CD4-positive, alpha-beta T cell (primary cell): ENCODE measurements around the gene LBHD2. TPM values are rescaled to one million over a fixed set of nuclear protein-coding genes. Genes with fewer than 3 reads are reported as not detected.

Source experiments
- ATAC-seq: fragments of 200-7000 bp; cut with Tn5 transposase; one replicate; pipeline ENCODE4 v1.10.0; 2022; ENCODE audit warnings: mild to moderate bottlenecking; ENCODE audit not compliant: poor library complexity
- CTCF ChIA-PET: fragments of 350-600 bp; sonication (Branson Sonifier 250); formaldehyde crosslinking; loops from one replicate; lab custom pipeline; 2021; ENCODE audit warnings: antibody characterized with exemption, inconsistent platforms; lab: Charles Lee
- POLR2A ChIA-PET: fragments of 350-600 bp; sonication (Branson Sonifier 250); formaldehyde crosslinking; loops from one replicate; lab custom pipeline; 2021; ENCODE audit warnings: antibody characterized with exemption, inconsistent platforms; lab: Charles Lee
- DNase-seq, 14 experiments: peaks; one replicate each; pipeline ENCODE4 v3.0.0-alpha.2; 2013 to 2020; ENCODE audit warnings: mixed read lengths in 2 of 14
- H3K27ac ChIP-seq, 2 donors: one replicate each; pipeline versions ENCODE4 v1.5.1 to v1.7.0; 2013; ENCODE audit warnings: low read length in 2 of 2, low read depth in 1 of 2, mild to moderate bottlenecking in 1 of 2
- H3K27me3 ChIP-seq, 2 experiments: 1 replicate in 1 of 2; 2 replicates in 1 of 2; pipeline versions ENCODE4 v1.6.1 to v1.7.0; 2013; ENCODE audit warnings: low read length in 2 of 2, control low read depth in 1 of 2, mild to moderate bottlenecking in 1 of 2, moderate library complexity in 1 of 2; ENCODE audit not compliant: insufficient read depth in 2 of 2, control insufficient read depth in 1 of 2
- H3K36me3 ChIP-seq: one replicate; pipeline ENCODE4 v1.6.1; 2013; ENCODE audit warnings: low read length, control low read depth; ENCODE audit not compliant: insufficient read depth
- H3K4me1 ChIP-seq: one replicate; pipeline ENCODE4 v1.6.1; 2013; ENCODE audit warnings: low read length, control low read depth; ENCODE audit not compliant: insufficient read depth
- H3K4me3 ChIP-seq: one replicate; pipeline ENCODE4 v1.5.1; 2013; ENCODE audit warnings: mild to moderate bottlenecking, low read length, moderate library complexity
- H3K9me3 ChIP-seq, 2 experiments: 1 replicate in 1 of 2; 2 replicates in 1 of 2; pipeline versions ENCODE4 v1.6.1 to v1.7.0; 2013; ENCODE audit warnings: low read length in 2 of 2, mild to moderate bottlenecking in 2 of 2, control low read depth in 1 of 2, moderate library complexity in 1 of 2; ENCODE audit not compliant: control insufficient read depth in 1 of 2, insufficient read depth in 1 of 2
- H3K27ac Mint-ChIP-seq: one replicate; pipeline ENCODE4 v1.8.0; 2020; ENCODE audit warnings: mixed read lengths
- H3K27me3 Mint-ChIP-seq: one replicate; pipeline ENCODE4 v1.8.0; 2021; ENCODE audit warnings: mixed read lengths
- H3K36me3 Mint-ChIP-seq: one replicate; pipeline ENCODE4 v1.8.0; 2021; ENCODE audit warnings: low read depth, mixed read lengths
- H3K4me1 Mint-ChIP-seq: one replicate; pipeline ENCODE4 v1.8.0; 2021; ENCODE audit warnings: low read depth, mixed read lengths
- H3K4me3 Mint-ChIP-seq: one replicate; pipeline ENCODE4 v1.8.0; 2020; ENCODE audit warnings: mild to moderate bottlenecking, mixed read lengths
- H3K9me3 Mint-ChIP-seq: one replicate; pipeline ENCODE4 v1.8.0; 2020; ENCODE audit warnings: mixed read lengths
- CTCF ChIP-seq: fragments of 200-600 bp; IDR thresholded peaks from one replicate; pipeline ENCODE4 v1.8.0; 2022; ENCODE audit warnings: antibody characterized with exemption, mild to moderate bottlenecking
- intact Hi-C, 2 experiments: fragments of 100-400 bp; cut with DNase I in 1 of 2; cut with micrococcal nuclease in 1 of 2; formaldehyde crosslinking; loops; one replicate each; pipeline versions ENCODE4 v1.15.1 to v1.9.0; 2023 to 2025; cut with DNase I, micrococcal nuclease
- total RNA-seq, 174 experiments: library from RNA in 2 of 174; stranded (reverse) in 2 of 174; gene quantifications; one replicate each; pipeline ENCODE4 v1.2.3 and lab custom pipeline; 2021 to 2026

LBHD2 gene
- total RNA-seq, 2 experiments from 2014 or later, result not detected

DNA sequence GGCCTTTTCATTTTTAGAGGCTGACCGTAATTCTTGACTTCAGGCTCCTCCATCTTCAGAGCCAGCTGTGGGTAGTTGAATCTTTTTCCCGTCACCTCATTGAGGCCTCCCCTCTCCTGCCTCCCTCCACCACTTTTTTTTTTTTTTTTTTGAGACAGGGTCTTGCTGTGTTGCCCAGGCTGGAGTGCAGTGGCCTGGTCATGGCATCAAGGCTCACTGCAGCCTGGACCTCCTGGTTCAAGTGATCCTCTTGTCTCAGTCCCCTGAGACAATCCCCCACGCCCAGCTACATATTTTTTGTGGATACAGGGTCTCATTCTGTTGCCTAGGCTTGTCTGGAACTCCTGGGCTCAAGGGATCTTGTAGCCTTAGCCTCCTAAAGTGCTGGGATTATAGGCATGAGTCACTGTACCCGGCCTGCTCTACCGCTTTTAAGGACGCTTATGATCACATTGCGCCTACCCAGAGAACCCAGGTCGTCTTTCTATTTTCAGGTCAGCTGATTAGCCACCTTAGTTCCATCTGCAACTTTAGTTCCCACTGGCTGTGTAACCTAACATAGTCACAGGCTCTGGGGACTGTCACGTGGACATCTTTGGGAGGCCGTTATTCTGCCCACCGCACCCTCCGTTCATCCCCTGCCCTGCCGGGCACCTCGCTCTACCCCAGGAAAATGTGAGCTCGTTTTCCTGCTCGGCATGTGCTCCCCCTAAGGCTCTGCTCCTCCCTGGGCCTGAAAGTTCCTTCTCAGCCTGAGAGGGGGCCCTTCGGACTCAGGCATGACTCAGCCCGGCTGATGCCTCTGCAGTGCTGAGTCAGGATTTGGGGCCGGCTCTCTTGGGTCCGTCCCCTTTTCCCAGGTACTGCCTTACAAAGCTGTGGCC is 52.6 kb downstream of the LBHD2 start:
- DNase-seq, result peak in 1 of 14 experiments; percentile 30
- H3K36me3 Mint-ChIP-seq, result no peaks in the 10 kb centered on the region
- H3K27me3 ChIP-seq, result peaks cover 5% of the 10 kb centered on the region in 2 experiments
- intact Hi-C loops, result no loop called here
- no peaks in the 10 kb centered on the region for H3K9me3 ChIP-seq
- no peak for TF ChIP-seq CTCF
- H3K27ac Mint-ChIP-seq, result no peak overlapping the region
- no peaks in the 10 kb centered on the region for H3K4me1 ChIP-seq
- no peak overlapping the region for H3K4me3 ChIP-seq
- no peak overlapping the region for H3K27ac ChIP-seq
- no peaks in the 10 kb centered on the region for H3K9me3 Mint-ChIP-seq
- no peak for ATAC-seq
- POLR2A ChIA-PET, result no interaction called here
- no peaks in the 10 kb centered on the region for H3K36me3 ChIP-seq
- H3K27me3 Mint-ChIP-seq, result peaks cover 9% of the 10 kb centered on the region
- H3K4me3 Mint-ChIP-seq, result no peak overlapping the region
- no peaks in the 10 kb centered on the region for H3K4me1 Mint-ChIP-seq
- CTCF ChIA-PET, result no interaction called here

DNA sequence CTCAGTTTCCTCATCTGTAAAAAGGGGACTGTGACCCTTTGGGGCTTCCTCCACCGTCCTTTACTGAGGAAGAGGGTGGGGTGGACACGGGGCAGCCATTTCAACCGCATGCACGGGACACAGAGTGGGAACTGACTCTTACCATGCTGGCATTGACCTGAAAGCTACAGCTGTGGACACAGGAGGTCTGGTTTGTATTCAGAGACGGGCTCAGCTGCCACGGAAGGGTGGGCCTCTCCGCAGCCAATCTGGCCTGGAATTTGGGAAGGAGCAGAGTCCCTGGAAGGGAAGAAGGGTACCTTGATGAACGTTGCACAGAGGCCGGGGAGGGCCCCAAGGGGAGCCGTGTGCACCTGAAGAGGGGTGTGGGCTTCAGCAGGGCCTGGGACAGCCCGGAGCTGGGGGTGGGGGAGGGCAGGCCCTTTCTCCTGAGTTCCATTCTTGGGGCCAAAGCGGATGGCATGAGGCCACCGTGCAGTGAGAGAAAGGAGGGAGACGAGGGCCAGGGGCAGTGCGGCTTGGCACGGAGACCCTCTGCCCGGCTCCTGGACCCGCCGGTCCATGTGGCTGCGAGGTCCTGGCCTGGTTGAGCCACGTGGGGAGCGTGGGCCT is 53.8 kb downstream of the LBHD2 start:
- ATAC-seq (no peak), DNase-seq (no peak)
- Histone ChIP-seq H3K27ac (no peak overlapping the region), H3K27me3 (peaks cover 8 to 17% of the 10 kb centered on the region in 2 experiments), H3K9me3 (no peaks in the 10 kb centered on the region), H3K4me1 (no peaks in the 10 kb centered on the region), H3K4me3 (no peak overlapping the region), H3K36me3 (no peaks in the 10 kb centered on the region)
- Mint-ChIP-seq H3K4me3 (no peak overlapping the region), H3K4me1 (no peaks in the 10 kb centered on the region), H3K27me3 (peaks cover 21% of the 10 kb centered on the region), H3K27ac (no peak overlapping the region), H3K36me3 (no peaks in the 10 kb centered on the region), H3K9me3 (no peaks in the 10 kb centered on the region)
- ChIA-PET CTCF (no interaction called here), POLR2A (no interaction called here)
- intact Hi-C loops, result no loop called here
- TF ChIP-seq CTCF, result no peak

DNA sequence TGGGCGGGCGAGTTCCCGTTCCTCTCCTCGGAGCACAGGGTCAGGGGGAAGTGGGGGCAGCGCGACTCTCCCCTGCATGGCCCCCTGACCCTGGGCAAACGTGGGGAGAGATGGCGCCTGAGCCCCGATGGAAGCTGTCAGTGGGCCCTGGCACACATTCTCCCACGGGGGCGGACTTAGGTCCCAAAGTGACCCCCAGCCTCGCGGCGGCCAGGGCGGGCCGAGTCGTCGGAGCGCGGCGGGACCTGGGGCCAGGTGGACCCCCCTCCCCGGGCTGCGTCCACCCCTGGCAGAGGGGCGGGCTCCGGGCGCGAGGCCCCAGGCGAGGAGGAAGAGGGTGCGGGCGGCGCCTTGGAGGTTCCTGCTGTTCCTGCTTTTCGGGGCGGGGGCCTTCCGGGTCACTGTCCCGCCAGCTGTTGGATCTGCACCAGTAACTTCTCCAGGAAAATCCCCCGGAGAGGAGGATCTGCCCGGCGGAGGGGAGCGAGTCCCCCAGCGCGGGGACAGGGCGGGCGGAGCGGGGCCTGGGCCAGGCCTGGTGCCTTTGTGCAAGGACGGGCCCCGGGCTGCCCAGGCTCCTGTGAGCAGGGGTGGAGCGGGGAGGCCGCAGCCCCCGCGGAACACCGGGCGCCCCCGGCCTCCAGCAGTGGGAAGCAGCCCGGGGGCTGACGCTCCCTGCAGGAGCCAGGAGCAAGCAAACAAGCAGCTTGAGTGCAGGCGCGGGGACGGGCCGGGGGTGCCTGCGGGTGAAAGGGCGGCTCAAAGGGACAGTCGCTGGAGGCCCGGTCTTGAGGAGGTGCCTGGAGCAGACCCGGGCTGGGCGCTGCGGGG is 54.5 kb downstream of the LBHD2 start:
- ATAC-seq, result no peak
- POLR2A ChIA-PET, result no interaction called here
- no peak for TF ChIP-seq CTCF

More for the DNA sequence above, 54.5 kb downstream of the LBHD2 start:
- CTCF ChIA-PET, result no interaction called here
- Mint-ChIP-seq H3K36me3 (no peaks in the 10 kb centered on the region), H3K27ac (no peak overlapping the region), H3K4me3 (no peak overlapping the region), H3K4me1 (no peaks in the 10 kb centered on the region), H3K9me3 (no peaks in the 10 kb centered on the region), H3K27me3 (peaks cover 28% of the 10 kb centered on the region)
- intact Hi-C loops, result no loop called here
- Histone ChIP-seq H3K27me3 (peaks cover 14 to 21% of the 10 kb centered on the region in 2 experiments), H3K27ac (no peak overlapping the region), H3K4me1 (no peaks in the 10 kb centered on the region), H3K9me3 (no peaks in the 10 kb centered on the region), H3K36me3 (no peaks in the 10 kb centered on the region), H3K4me3 (no peak overlapping the region)
- DNase-seq, result peak in 1 of 14 experiments; percentile 15
